K562 treated with DMSO at 1 percent for 12 hours (cell line): ENCODE results near the gene OSMR. TPM values are rescaled to one million over a fixed set of nuclear protein-coding genes. Genes with fewer than 3 reads are reported as not detected.

Experiments
- total RNA-seq: library from RNA; unstranded; fragments of 300-600 nt; gene quantifications from 2 replicates; pipeline ENCODE4 v1.2.3, GENCODE V29; 2022; ENCODE audit not compliant: insufficient read depth

Gene OSMR
- 0.53 and 3.5 TPM in 2 replicates for total RNA-seq

GRCh38 chr5:38845526-38846378 lies at the start of gene OSMR:
Gene OSMR, plus strand, starts transcription at chr5:38846012. Its CDS starts 23,033 bp downstream, at chr5:38869045.

Other genes starting within 250 kb of the OSMR start
- gene RICTOR, start 228.4 kb downstream of the OSMR start, total RNA-seq: 2.2 and 16.3 TPM in 2 replicates